MCF 10A (cell line): ENCODE data around the gene FBXW12. TPM values are rescaled to one million over a fixed set of nuclear protein-coding genes. Genes with fewer than 3 reads are reported as not detected.

Experiments
- BruUV-seq: library from RNA; stranded (reverse); fragments of 400-500 nt; replicated peaks from 2 replicates; lab custom pipeline; 2021; lab: Mats Ljungman, UMichigan
- CTCF ChIA-PET: fragments of 300-600 bp; sonication (Branson Sonifier 250); formaldehyde crosslinking; extraction: SDS; loops from one replicate; lab custom pipeline; 2021; ENCODE audit warnings: antibody characterized with exemption, inconsistent platforms; lab: Yijun Ruan, JAX
- POLR2A ChIA-PET: fragments of 300-600, 350-650 bp; sonication (Branson Sonifier 250); formaldehyde crosslinking; extraction: SDS; loops from one replicate; lab custom pipeline; 2020; ENCODE audit warnings: antibody characterized with exemption, inconsistent platforms; lab: Yijun Ruan, JAX
- DNase-seq: peaks from one replicate; pipeline ENCODE4 v3.0.0-alpha.2; 2018; ENCODE audit not compliant: unreplicated experiment
- H3K27ac Mint-ChIP-seq: one replicate; pipeline ENCODE4 v1.8.0; 2022; ENCODE audit warnings: mild to moderate bottlenecking, low read depth, mixed read lengths; ENCODE audit not compliant: unreplicated experiment
- H3K27me3 Mint-ChIP-seq: one replicate; pipeline ENCODE4 v1.8.0; 2022; ENCODE audit warnings: mixed read lengths; ENCODE audit not compliant: insufficient read depth, unreplicated experiment
- H3K36me3 Mint-ChIP-seq: one replicate; pipeline ENCODE4 v1.8.0; 2022; ENCODE audit warnings: mild to moderate bottlenecking, moderate library complexity, mixed read lengths; ENCODE audit not compliant: insufficient read depth, unreplicated experiment
- H3K4me1 Mint-ChIP-seq: one replicate; pipeline ENCODE4 v1.8.0; 2022; ENCODE audit warnings: mixed read lengths; ENCODE audit not compliant: insufficient read depth, unreplicated experiment
- H3K4me3 Mint-ChIP-seq: one replicate; pipeline ENCODE4 v1.8.0; 2022; ENCODE audit warnings: mild to moderate bottlenecking, moderate library complexity, mixed read lengths; ENCODE audit not compliant: unreplicated experiment
- H3K9me3 Mint-ChIP-seq: one replicate; pipeline ENCODE4 v1.8.0; 2022; ENCODE audit warnings: mixed read lengths; ENCODE audit not compliant: unreplicated experiment
- intact Hi-C: fragments of 100-400 bp; cut with micrococcal nuclease; formaldehyde crosslinking; loops from 2 replicates; pipeline ENCODE4 v1.14.1; 2022
- total RNA-seq: library from RNA; stranded (reverse); gene quantifications from 2 replicates; pipeline ENCODE4 v1.2.3, GENCODE V29; 2022
- TF ChIP-seq, protein P1 (sequence below): fragments of 200-600 bp; IDR thresholded peaks from one replicate; pipeline ENCODE4 v1.8.0; 2022; ENCODE audit warnings: antibody characterized with exemption, mild to moderate bottlenecking; ENCODE audit not compliant: unreplicated experiment

FBXW12 gene
- total RNA-seq, 1 experiment from 2014 or later, result not detected

DNA sequence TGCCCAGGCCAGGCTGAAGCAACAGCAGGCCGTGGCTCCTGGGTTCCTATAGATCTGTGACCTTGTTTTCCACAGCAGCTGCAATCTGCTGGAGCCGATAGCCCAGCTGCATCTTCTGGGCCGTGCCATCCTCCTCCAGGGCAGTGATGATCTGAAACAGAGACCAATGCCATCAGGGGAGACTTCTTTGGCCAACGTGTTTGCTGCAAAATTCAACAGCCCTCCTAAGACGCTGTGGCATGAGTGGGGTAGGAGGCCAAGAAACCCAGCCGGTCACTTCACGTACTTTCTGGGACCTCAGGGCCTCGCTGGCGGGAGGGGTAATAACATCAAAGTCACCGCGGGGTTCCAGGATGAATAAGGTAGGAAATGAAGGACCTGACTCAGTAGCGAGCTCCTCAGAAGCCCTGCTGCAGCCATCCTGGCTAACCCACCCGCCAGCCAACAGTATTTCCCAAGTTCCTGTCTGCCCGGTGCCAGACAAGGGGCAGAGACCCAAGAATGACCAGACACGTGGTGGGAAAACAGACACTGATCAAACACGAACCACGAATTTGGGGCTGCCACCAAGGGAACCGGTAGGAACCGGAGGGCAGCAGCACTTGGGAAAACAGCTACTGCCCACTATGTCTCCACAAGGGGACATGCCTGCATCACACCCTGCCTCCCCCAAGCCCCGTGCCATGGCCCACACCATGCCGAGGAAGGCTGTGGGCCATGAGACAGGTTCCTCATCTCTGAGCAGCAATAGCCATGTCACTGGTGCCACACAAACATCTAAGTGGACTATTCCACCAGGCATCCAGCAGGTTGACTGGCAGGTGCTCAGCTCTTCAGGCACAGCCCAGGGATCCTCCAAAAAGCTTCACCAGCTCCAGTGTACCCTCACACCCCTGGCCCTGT lies 32.7 kb downstream of the FBXW12 start:
- intact Hi-C loops, result no loop called here
- DNase-seq, result no peak
- Mint-ChIP-seq H3K27ac (peak overlapping the region; percentile 95), H3K4me1 (peaks cover 31% of the 10 kb centered on the region), H3K9me3 (no peaks in the 10 kb centered on the region), H3K36me3 (peaks cover 84% of the 10 kb centered on the region), H3K27me3 (no peaks in the 10 kb centered on the region), H3K4me3 (no peak overlapping the region)
- TF ChIP-seq, protein P1, sequence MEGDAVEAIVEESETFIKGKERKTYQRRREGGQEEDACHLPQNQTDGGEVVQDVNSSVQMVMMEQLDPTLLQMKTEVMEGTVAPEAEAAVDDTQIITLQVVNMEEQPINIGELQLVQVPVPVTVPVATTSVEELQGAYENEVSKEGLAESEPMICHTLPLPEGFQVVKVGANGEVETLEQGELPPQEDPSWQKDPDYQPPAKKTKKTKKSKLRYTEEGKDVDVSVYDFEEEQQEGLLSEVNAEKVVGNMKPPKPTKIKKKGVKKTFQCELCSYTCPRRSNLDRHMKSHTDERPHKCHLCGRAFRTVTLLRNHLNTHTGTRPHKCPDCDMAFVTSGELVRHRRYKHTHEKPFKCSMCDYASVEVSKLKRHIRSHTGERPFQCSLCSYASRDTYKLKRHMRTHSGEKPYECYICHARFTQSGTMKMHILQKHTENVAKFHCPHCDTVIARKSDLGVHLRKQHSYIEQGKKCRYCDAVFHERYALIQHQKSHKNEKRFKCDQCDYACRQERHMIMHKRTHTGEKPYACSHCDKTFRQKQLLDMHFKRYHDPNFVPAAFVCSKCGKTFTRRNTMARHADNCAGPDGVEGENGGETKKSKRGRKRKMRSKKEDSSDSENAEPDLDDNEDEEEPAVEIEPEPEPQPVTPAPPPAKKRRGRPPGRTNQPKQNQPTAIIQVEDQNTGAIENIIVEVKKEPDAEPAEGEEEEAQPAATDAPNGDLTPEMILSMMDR, result no peak
- ChIA-PET POLR2A (interaction anchor here (7.8 to 22.1 kb wide), 2 partner anchors 10 to 24 kb away, joined by 65 to 749 read pairs; partner anchors contain the start of gene PLXNB1), CTCF (interaction anchor here (0.7 to 22.6 kb wide), 3 partner anchors 10 to 178 kb away, joined by 3 to 647 read pairs (median 3); partner anchors contain the start of genes CCDC51 and TMA7)
- no TSS peak for BruUV-seq

DNA sequence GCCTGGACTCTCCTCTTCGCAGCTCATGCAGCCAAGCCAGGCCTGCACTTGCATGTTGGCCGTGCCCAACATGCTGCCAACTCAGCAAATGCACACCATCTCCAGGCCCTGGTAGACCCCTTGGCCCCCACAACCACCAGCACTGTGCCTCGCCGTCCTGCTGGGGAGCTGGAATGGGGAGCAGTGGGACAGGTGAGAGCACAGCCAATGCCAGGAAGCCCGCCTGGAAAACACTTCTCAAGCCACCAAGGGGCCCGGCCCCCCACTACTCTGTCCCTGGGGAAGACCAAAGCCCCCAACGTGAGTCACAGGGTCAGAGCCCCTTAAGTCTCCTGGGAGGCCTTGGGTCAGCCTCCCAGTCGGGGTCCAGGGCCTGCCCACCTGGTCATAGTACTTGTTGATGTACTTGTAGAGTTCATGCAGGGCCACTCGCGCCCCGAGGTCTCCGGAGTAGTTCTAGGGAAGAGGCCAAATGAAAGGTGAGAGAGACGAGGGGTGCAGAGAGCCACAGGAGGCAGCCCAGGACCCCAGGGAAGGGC lies 33.4 kb downstream of the FBXW12 start:
- no peaks in the 10 kb centered on the region for H3K9me3 Mint-ChIP-seq
- ChIA-PET POLR2A (interaction anchor here (7.8 to 22.1 kb wide), 2 partner anchors 9 to 23 kb away, joined by 65 to 749 read pairs; partner anchors contain the start of gene PLXNB1), CTCF (interaction anchor here (1.0 to 22.6 kb wide), 2 partner anchors 10 to 32 kb away, joined by 3 to 647 read pairs; partner anchors contain the start of genes CCDC51 and TMA7)
- intact Hi-C loops, result no loop called here
- peaks cover 83% of the 10 kb centered on the region for H3K36me3 Mint-ChIP-seq
- TF ChIP-seq, protein P1, result no peak
- no peaks in the 10 kb centered on the region for H3K27me3 Mint-ChIP-seq
- H3K4me1 Mint-ChIP-seq, result peaks cover 30% of the 10 kb centered on the region
- H3K27ac Mint-ChIP-seq, result peak overlapping the region; percentile 6
- BruUV-seq, result no TSS peak
- H3K4me3 Mint-ChIP-seq, result no peak overlapping the region
- no peak for DNase-seq

DNA sequence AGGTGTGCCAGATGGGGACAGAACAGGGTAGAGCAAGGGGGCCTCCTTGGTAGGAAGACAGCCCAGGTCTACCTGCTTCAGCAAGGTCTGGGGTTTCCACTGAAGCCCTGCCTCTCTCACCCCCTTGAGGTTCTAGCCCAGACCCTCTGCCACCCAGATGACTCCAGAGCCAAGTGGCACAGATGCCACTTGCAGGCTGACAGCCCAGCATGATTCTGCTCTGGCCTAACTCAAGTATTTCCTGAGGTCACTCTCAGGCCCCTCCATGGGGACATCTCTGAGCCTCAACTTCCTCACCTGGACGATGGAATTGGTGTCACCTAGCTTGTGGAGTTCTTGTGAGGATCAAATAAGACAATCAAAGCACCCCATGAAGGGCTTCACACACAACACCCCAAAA lies 34.0 kb downstream of the FBXW12 start:
- H3K27ac Mint-ChIP-seq, result peak overlapping the region; percentile 6
- intact Hi-C loops, result no loop called here
- DNase-seq, result no peak
- peaks cover 83% of the 10 kb centered on the region for H3K36me3 Mint-ChIP-seq
- ChIA-PET CTCF (interaction anchor here (1.0 to 22.6 kb wide), 2 partner anchors 31 to 212 kb away, joined by 3 to 647 read pairs; partner anchors contain the start of genes CCDC51 and TMA7), POLR2A (interaction anchor here (22.1 kb wide), 1 partner anchor 22 kb away, joined by 749 read pairs; the partner anchor contains the start of gene PLXNB1)
- peaks cover 27% of the 10 kb centered on the region for H3K4me1 Mint-ChIP-seq
- no peaks in the 10 kb centered on the region for H3K27me3 Mint-ChIP-seq
- TF ChIP-seq, protein P1, result no peak
- BruUV-seq, result no TSS peak
- no peak overlapping the region for H3K4me3 Mint-ChIP-seq
- no peaks in the 10 kb centered on the region for H3K9me3 Mint-ChIP-seq
